ENCODE data around the gene DELE1. TPM values are rescaled to one million over a fixed set of nuclear protein-coding genes. Genes with fewer than 3 reads are reported as not detected.

Gene DELE1
- total and polyA plus RNA-seq, 2 donors (not counting 1 experiment from before 2014, with no cell fraction given) = 38.6 to 40.5 TPM

- DNase-seq (ENCODE audit: low read depth in 2 of 2) = no peak
- Histone ChIP-seq H3K4me2 (ENCODE audit: extremely low read depth, insufficient read depth, low read length) (no peak overlapping the region), H3K9me3 (ENCODE audit: control insufficient read depth, insufficient read depth, low read depth, low read length) (no peaks in the 10 kb centered on the region), H3K36me3 (ENCODE audit: control insufficient read depth, insufficient read depth, low read length) (no peaks in the 10 kb centered on the region), H3K9ac (ENCODE audit: insufficient read depth, low read length) (no peak overlapping the region), H3K27me3 (ENCODE audit: control insufficient read depth, insufficient read depth, low read length) (peaks cover 49% of the 10 kb centered on the region), H4K20me1 (ENCODE audit: control insufficient read depth, extremely low read depth, insufficient read depth, low read length) (no peaks in the 10 kb centered on the region), H2AFZ (ENCODE audit: low read length) (no peak overlapping the region), H3K27ac (ENCODE audit: insufficient read depth, low read length) (no peak overlapping the region), H3K79me2 (ENCODE audit: control insufficient read depth, insufficient read depth, low read length) (no peaks in the 10 kb centered on the region), H3K4me1 (ENCODE audit: control insufficient read depth, extremely low read depth, insufficient read depth, low read length) (peaks cover 5% of the 10 kb centered on the region), H3K4me3 (replicated peaks in 1 of 4; ENCODE audit: control extremely low read depth in 1 of 4, insufficient read depth in 1 of 4, low read depth in 3 of 4, low read length in 4 of 4) (no peak overlapping the region)
- TF ChIP-seq CTCF (conservative IDR thresholded peaks at IDR 0.05 in 1 of 2, IDR thresholded peaks at IDR 0.05 in 1 of 2; ENCODE audit: low read depth in 1 of 2, low read length in 2 of 2) (no peak), EZH2 (IDR thresholded peaks at IDR 0.05; ENCODE audit: low read length, missing control alignments) (no peak)
These were observed 42.5 kb upstream of the DELE1 start for GRCh38 chr5:141880961-141881801.

- no peak overlapping the region for H3K27ac ChIP-seq (ENCODE audit: insufficient read depth, low read length)
- no peak overlapping the region for H2AFZ ChIP-seq (ENCODE audit: low read length)
- H3K4me2 ChIP-seq (ENCODE audit: extremely low read depth, insufficient read depth, low read length) = no peak overlapping the region
- no peaks in the 10 kb centered on the region for H3K79me2 ChIP-seq (ENCODE audit: control insufficient read depth, insufficient read depth, low read length)
- H3K9me3 ChIP-seq (ENCODE audit: control insufficient read depth, insufficient read depth, low read depth, low read length) = no peaks in the 10 kb centered on the region
- H3K27me3 ChIP-seq (ENCODE audit: control insufficient read depth, insufficient read depth, low read length) = peaks cover 42% of the 10 kb centered on the region
- TF ChIP-seq EZH2 (IDR thresholded peaks at IDR 0.05; ENCODE audit: low read length, missing control alignments) (peak; percentile 18), CTCF (conservative IDR thresholded peaks at IDR 0.05 in 1 of 2, IDR thresholded peaks at IDR 0.05 in 1 of 2; ENCODE audit: low read depth in 1 of 2, low read length in 2 of 2) (no peak)
- no peak for DNase-seq (ENCODE audit: low read depth in 2 of 2)
- peaks cover 5% of the 10 kb centered on the region for H3K4me1 ChIP-seq (ENCODE audit: control insufficient read depth, extremely low read depth, insufficient read depth, low read length)
- no peaks in the 10 kb centered on the region for H3K36me3 ChIP-seq (ENCODE audit: control insufficient read depth, insufficient read depth, low read length)
- no peak overlapping the region for H3K4me3 ChIP-seq (replicated peaks in 1 of 4; ENCODE audit: control extremely low read depth in 1 of 4, insufficient read depth in 1 of 4, low read depth in 3 of 4, low read length in 4 of 4)
- H4K20me1 ChIP-seq (ENCODE audit: control insufficient read depth, extremely low read depth, insufficient read depth, low read length) = no peaks in the 10 kb centered on the region
- no peak overlapping the region for H3K9ac ChIP-seq (ENCODE audit: insufficient read depth, low read length)
These were observed 41.8 kb upstream of the DELE1 start for GRCh38 chr5:141881886-141882285.

- peaks cover 34% of the 10 kb centered on the region for H3K27me3 ChIP-seq (ENCODE audit: control insufficient read depth, insufficient read depth, low read length)
- H3K9ac ChIP-seq (ENCODE audit: insufficient read depth, low read length) = no peak overlapping the region
- no peak overlapping the region for H3K4me3 ChIP-seq (replicated peaks in 1 of 4; ENCODE audit: control extremely low read depth in 1 of 4, insufficient read depth in 1 of 4, low read depth in 3 of 4, low read length in 4 of 4)
- TF ChIP-seq EZH2 (IDR thresholded peaks at IDR 0.05; ENCODE audit: low read length, missing control alignments) = no peak
- no peak for TF ChIP-seq CTCF (conservative IDR thresholded peaks at IDR 0.05 in 1 of 2, IDR thresholded peaks at IDR 0.05 in 1 of 2; ENCODE audit: low read depth in 1 of 2, low read length in 2 of 2)
- no peaks in the 10 kb centered on the region for H3K9me3 ChIP-seq (ENCODE audit: control insufficient read depth, insufficient read depth, low read depth, low read length)
- H3K79me2 ChIP-seq (ENCODE audit: control insufficient read depth, insufficient read depth, low read length) = no peaks in the 10 kb centered on the region
- no peaks in the 10 kb centered on the region for H3K36me3 ChIP-seq (ENCODE audit: control insufficient read depth, insufficient read depth, low read length)
- no peaks in the 10 kb centered on the region for H4K20me1 ChIP-seq (ENCODE audit: control insufficient read depth, extremely low read depth, insufficient read depth, low read length)
- H3K27ac ChIP-seq (ENCODE audit: insufficient read depth, low read length) = no peak overlapping the region
- no peak for DNase-seq (ENCODE audit: low read depth in 2 of 2)
- no peak overlapping the region for H2AFZ ChIP-seq (ENCODE audit: low read length)
- no peak overlapping the region for H3K4me2 ChIP-seq (ENCODE audit: extremely low read depth, insufficient read depth, low read length)
- peaks cover 5% of the 10 kb centered on the region for H3K4me1 ChIP-seq (ENCODE audit: control insufficient read depth, extremely low read depth, insufficient read depth, low read length)
These were observed 41.0 kb upstream of the DELE1 start for GRCh38 chr5:141882594-141883183.

All from fibroblast of lung (primary cell).